HepG2 (cell line): Measurements from ENCODE around the gene DCAF7. TPM values are rescaled to one million over a fixed set of nuclear protein-coding genes. Genes with fewer than 3 reads are reported as not detected.
A peak's percentile ranks its signal among the peaks of the same experiment; 100 is the strongest.

Experiments used
- AGO2 ChIP-seq: fragments of 200-400 bp; formaldehyde crosslinking; optimal IDR thresholded peaks from 2 replicates; pipeline ENCODE3; 2017; ENCODE audit warnings: mild to moderate bottlenecking, low read depth, low read length, moderate library complexity
- ARID2 ChIP-seq: sonication (generic); formaldehyde crosslinking; IDR thresholded peaks from 2 replicates; pipeline ENCODE4 v1.8.1; 2022; ENCODE audit warnings: mild to moderate bottlenecking, missing genetic modification reagents, borderline replicate concordance
- BRCA1 ChIP-seq: sonication (generic); formaldehyde crosslinking; IDR thresholded peaks from 2 replicates; pipeline ENCODE4 v1.4.0; 2020; ENCODE audit warnings: missing genetic modification reagents
- HMG20B ChIP-seq: conservative IDR thresholded peaks from 2 replicates; pipeline ENCODE4 v1.6.1; 2016; ENCODE audit warnings: missing genetic modification reagents, missing compliant biosample characterization
- HNF4A ChIP-seq: sonication (generic); formaldehyde crosslinking; IDR thresholded peaks from 2 replicates; pipeline ENCODE4 v1.4.0; 2020; ENCODE audit warnings: missing genetic modification reagents
- HOXD1 ChIP-seq: sonication (generic); formaldehyde crosslinking; IDR thresholded peaks from 2 replicates; pipeline ENCODE4 v1.5.0; 2020; ENCODE audit warnings: missing genetic modification reagents
- KDM6A ChIP-seq: IDR thresholded peaks from 2 replicates; pipeline ENCODE4 v1.6.1; 2016; ENCODE audit warnings: low read depth
- KMT2A ChIP-seq: sonication (generic); formaldehyde crosslinking; IDR thresholded peaks from 2 replicates; pipeline ENCODE4 v1.4.0; 2020; ENCODE audit warnings: missing genetic modification reagents
- MBNL3 ChIP-seq: fragments of 250-450 bp; sonication (Bioruptor Pico); conservative IDR thresholded peaks from 2 replicates; pipeline ENCODE4 v1.8.0; 2022; ENCODE audit warnings: mild to moderate bottlenecking, inconsistent platforms
- PAX8 ChIP-seq: sonication (generic); formaldehyde crosslinking; IDR thresholded peaks from 2 replicates; pipeline ENCODE4 v1.8.0; 2022; ENCODE audit warnings: mild to moderate bottlenecking, missing genetic modification reagents, borderline replicate concordance
- SIN3B ChIP-seq: fragments of 150-350 bp; IDR thresholded peaks from 2 replicates; pipeline ENCODE4 v1.6.1; 2014; ENCODE audit warnings: low read length
- SMAD3 ChIP-seq: sonication (generic); formaldehyde crosslinking; IDR thresholded peaks from 2 replicates; pipeline ENCODE4 v1.4.0; 2020; ENCODE audit warnings: missing genetic modification reagents
- SMYD3 ChIP-seq: sonication (generic); formaldehyde crosslinking; IDR thresholded peaks from 2 replicates; pipeline ENCODE4 v1.8.1; 2023; ENCODE audit warnings: mild to moderate bottlenecking, missing genetic modification reagents
- STAG1 ChIP-seq: sonication (generic); formaldehyde crosslinking; IDR thresholded peaks from 2 replicates; pipeline ENCODE4 v1.4.0; 2020; ENCODE audit warnings: missing genetic modification reagents
- ZBTB43 ChIP-seq: sonication (generic); formaldehyde crosslinking; conservative IDR thresholded peaks from 2 replicates; pipeline ENCODE4 v1.4.0; 2020; ENCODE audit warnings: missing genetic modification reagents
- ZC3H4 ChIP-seq: sonication (generic); formaldehyde crosslinking; IDR thresholded peaks from 2 replicates; pipeline ENCODE4 v1.4.0; 2020; ENCODE audit warnings: missing genetic modification reagents, borderline replicate concordance
- ZNF10 ChIP-seq: sonication (generic); formaldehyde crosslinking; IDR thresholded peaks from 2 replicates; pipeline ENCODE4 v1.4.0; 2020; ENCODE audit warnings: mild to moderate bottlenecking, low read depth, missing genetic modification reagents, borderline replicate concordance
- ZNF33A ChIP-seq: sonication (generic); formaldehyde crosslinking; IDR thresholded peaks from 2 replicates; pipeline ENCODE4 v1.5.1; 2020; ENCODE audit warnings: missing genetic modification reagents, mild to moderate bottlenecking, moderate library complexity, borderline replicate concordance
- ZNF343 ChIP-seq: sonication (generic); formaldehyde crosslinking; IDR thresholded peaks from 2 replicates; pipeline ENCODE4 v1.4.0; 2020; ENCODE audit warnings: mild to moderate bottlenecking, missing genetic modification reagents
- ZNF432 ChIP-seq: sonication (generic); formaldehyde crosslinking; IDR thresholded peaks from 2 replicates; pipeline ENCODE4 v1.5.0; 2020; ENCODE audit warnings: missing genetic modification reagents, mild to moderate bottlenecking, borderline replicate concordance
- ZNF512B ChIP-seq: sonication (generic); formaldehyde crosslinking; IDR thresholded peaks from 2 replicates; pipeline ENCODE4 v1.5.1; 2020; ENCODE audit warnings: missing genetic modification reagents, mild to moderate bottlenecking, borderline replicate concordance
- ZNF710 ChIP-seq: sonication (generic); formaldehyde crosslinking; IDR thresholded peaks from 2 replicates; pipeline ENCODE4 v1.5.0; 2020; ENCODE audit warnings: mild to moderate bottlenecking, missing genetic modification reagents, borderline replicate concordance
- ZNF782 ChIP-seq: sonication (generic); formaldehyde crosslinking; IDR thresholded peaks from 2 replicates; pipeline ENCODE4 v1.4.0; 2020; ENCODE audit warnings: missing genetic modification reagents, mild to moderate bottlenecking, borderline replicate concordance
- ZSCAN21 ChIP-seq: sonication (generic); formaldehyde crosslinking; IDR thresholded peaks from 2 replicates; pipeline ENCODE4 v1.8.0; 2022; ENCODE audit warnings: mild to moderate bottlenecking, missing genetic modification reagents, moderate library complexity, borderline replicate concordance
- polyA plus RNA-seq, 8 experiments: library from polyadenylated mRNA; depleted of rRNA in 3 of 8; stranded (reverse) in 7 of 8; unstranded in 1 of 8; fragments of >200 nt; fragmentation: Illumina TruSeq in 4 of 8; extraction: Trizol in 4 of 8; gene quantifications; 2 replicates each; pipeline versions ENCODE4 v1.2.1 to v1.2.3, GENCODE V29; 2011 to 2016; ENCODE audit warnings: low read depth in 4 of 8, missing spikeins in 1 of 8, mixed read lengths in 1 of 8; ENCODE audit not compliant: insufficient read depth in 1 of 8
- total RNA-seq, 5 experiments: library from RNA; depleted of rRNA; stranded (reverse); fragments of >200 nt; fragmentation: Illumina TruSeq; extraction: Trizol; gene quantifications; 2 replicates each; pipeline ENCODE4 v1.2.3, GENCODE V29; 2016; ENCODE audit warnings: low read depth in 1 of 5

DCAF7 gene
- total and polyA plus RNA-seq, 2 of the 13 experiments (the other 11 are each of a cell fraction or from before 2014, with no cell fraction given), result 55.2 to 73.4 TPM

GRCh38 chr17:63578027-63578768 lies 27.9 kb downstream of the DCAF7 start (continued):
- no peak for TF ChIP-seq ZNF512B (CRISPR knock-in tag)
- TF ChIP-seq ZC3H4 (CRISPR knock-in tag), result no peak
- TF ChIP-seq KMT2A (CRISPR knock-in tag), result peak; percentile 68
- TF ChIP-seq ZNF33A (CRISPR knock-in tag), result no peak
- 0 out of 2 replicates have a peak, but pooled peaks have one; percentile 80 for TF ChIP-seq SMYD3
- no peak for TF ChIP-seq ZNF10
- TF ChIP-seq MBNL3 (CRISPR knock-in tag), result no peak
- peak; percentile 86 for TF ChIP-seq KDM6A (CRISPR knock-in tag)
- TF ChIP-seq ZBTB43 (CRISPR knock-in tag), result peak; percentile 36; the same call in 1 of the 2 replicates
- TF ChIP-seq AGO2, result no peak
- 0 out of 2 replicates have a peak, but pooled peaks have one; percentile 73 for TF ChIP-seq PAX8 (CRISPR knock-in tag)
- no peak for TF ChIP-seq ARID2 (CRISPR knock-in tag)
- TF ChIP-seq ZNF710 (CRISPR knock-in tag), result peak; percentile 87
- peak; percentile 91 for TF ChIP-seq HNF4A (CRISPR knock-in tag)
- TF ChIP-seq SMAD3, result peak; percentile 53; the same call in 1 of the 2 replicates
- peak; percentile 84; the same call in 1 of the 2 replicates for TF ChIP-seq HMG20B
- peak; percentile 78; the same call in 1 of the 2 replicates for TF ChIP-seq ZNF782
- TF ChIP-seq HOXD1 (CRISPR knock-in tag), result no peak
- no peak for TF ChIP-seq SIN3B
- TF ChIP-seq ZNF343, result peak; percentile 63; the same call in 1 of the 2 replicates
- TF ChIP-seq ZNF432 (CRISPR knock-in tag), result no peak
- no peak for TF ChIP-seq STAG1 (CRISPR knock-in tag)
- no peak; the same call in 1 of the 2 replicates for TF ChIP-seq ZSCAN21
- no peak for TF ChIP-seq BRCA1 (CRISPR knock-in tag)
